Caco-2 (cell line): Measurements from ENCODE around the gene SLC25A40. TPM values are rescaled to one million over a fixed set of nuclear protein-coding genes. Genes with fewer than 3 reads are reported as not detected.
"Not testable (repeated sequence)": the region's sequence is repeated elsewhere in the genome, so short reads cannot be mapped to it uniquely, and the experiment has no call there.

Experiments
- Bru-seq: library from RNA; stranded (reverse); fragments of 400-500 nt; gene quantifications from one replicate; lab custom pipeline; 2021; lab: Mats Ljungman, UMichigan
- BruChase-seq, 2 experiments: library from RNA; stranded (reverse); fragments of 400-500 nt; gene quantifications; one replicate each; lab custom pipeline; 2021; lab: Mats Ljungman, UMichigan
- BruUV-seq: library from RNA; stranded (reverse); fragments of 400-500 nt; replicated peaks from 2 replicates; lab custom pipeline; 2021; lab: Mats Ljungman, UMichigan
- CTCF ChIA-PET: fragments of 300-600 bp; sonication (Branson Sonifier 250); formaldehyde crosslinking; loops from one replicate; lab custom pipeline; 2022; ENCODE audit warnings: antibody characterized with exemption; lab: Charles Lee
- POLR2A ChIA-PET: fragments of 300-600 bp; sonication (Branson Sonifier 250); formaldehyde crosslinking; loops from one replicate; lab custom pipeline; 2022; ENCODE audit warnings: antibody characterized with exemption; lab: Charles Lee
- DNase-seq, 2 experiments: peaks; one replicate each; pipeline versions ENCODE4 v3.0.0 to v3.0.0-alpha.2; 2020 to 2022
- H3K27me3 ChIP-seq: replicated peaks from 2 replicates; pipeline ENCODE4 v1.6.0; 2011; ENCODE audit warnings: low read length; ENCODE audit not compliant: control insufficient read depth, insufficient read depth
- H3K36me3 ChIP-seq: 2 replicates; pipeline ENCODE4 v1.5.1; 2011; ENCODE audit warnings: low read length; ENCODE audit not compliant: control insufficient read depth, insufficient read depth
- H3K4me1 ChIP-seq: fragments of 250-450 bp; sonication (Bioruptor Pico); 2 replicates; pipeline ENCODE4 v1.5.1; 2020; ENCODE audit warnings: mild to moderate bottlenecking
- H3K4me3 ChIP-seq: 2 replicates; pipeline ENCODE4 v1.5.1; 2011; ENCODE audit warnings: low read depth, mild to moderate bottlenecking, control low read depth, low read length
- H3K9me3 ChIP-seq: fragments of 250-450 bp; sonication (Bioruptor Pico); 2 replicates; pipeline ENCODE4 v1.5.1; 2020; ENCODE audit warnings: mild to moderate bottlenecking, moderate library complexity
- H3K27ac Mint-ChIP-seq: one replicate; pipeline ENCODE4 v1.8.0; 2022; ENCODE audit warnings: mixed read lengths; ENCODE audit not compliant: unreplicated experiment
- H3K27me3 Mint-ChIP-seq: one replicate; pipeline ENCODE4 v1.8.0; 2022; ENCODE audit warnings: mixed read lengths; ENCODE audit not compliant: insufficient read depth, unreplicated experiment
- H3K36me3 Mint-ChIP-seq: one replicate; pipeline ENCODE4 v1.8.0; 2022; ENCODE audit warnings: mild to moderate bottlenecking, mixed read lengths; ENCODE audit not compliant: insufficient read depth, unreplicated experiment
- H3K4me1 Mint-ChIP-seq: one replicate; pipeline ENCODE4 v1.8.0; 2022; ENCODE audit warnings: low read depth, mixed read lengths; ENCODE audit not compliant: unreplicated experiment
- H3K4me3 Mint-ChIP-seq: one replicate; pipeline ENCODE4 v1.8.0; 2022; ENCODE audit warnings: mild to moderate bottlenecking, moderate library complexity, mixed read lengths; ENCODE audit not compliant: unreplicated experiment
- H3K9me3 Mint-ChIP-seq: one replicate; pipeline ENCODE4 v1.8.0; 2022; ENCODE audit warnings: mixed read lengths; ENCODE audit not compliant: unreplicated experiment
- intact Hi-C: fragments of 100-400 bp; cut with micrococcal nuclease; formaldehyde crosslinking; loops from one replicate; pipeline ENCODE4 v1.10.0; 2022; ENCODE audit not compliant: unreplicated experiment
- long read RNA-seq: library from polyadenylated mRNA; stranded (forward); transcript quantifications from one replicate; pipeline ENCODE4 v2.0.0, GENCODE V29; 2022
- total RNA-seq: library from RNA; stranded (reverse); gene quantifications from 2 replicates; pipeline ENCODE4 v1.2.3, GENCODE V29; 2022
- TF ChIP-seq, protein P1 (sequence below), 2 experiments: fragments of 200-600 bp in 1 of 2; IDR thresholded peaks; 1 replicate in 1 of 2; 2 replicates in 1 of 2; pipeline versions ENCODE4 v1.5.1 to v1.8.0; 2011 to 2022; ENCODE audit warnings: antibody characterized with exemption in 1 of 2, control low read depth in 1 of 2, inconsistent platforms in 1 of 2, low read depth in 1 of 2, low read length in 1 of 2, mild to moderate bottlenecking in 1 of 2, moderate library complexity in 1 of 2; ENCODE audit not compliant: insufficient read depth in 1 of 2, severe bottlenecking in 1 of 2, unreplicated experiment in 1 of 2

The SLC25A40 gene, protein sequence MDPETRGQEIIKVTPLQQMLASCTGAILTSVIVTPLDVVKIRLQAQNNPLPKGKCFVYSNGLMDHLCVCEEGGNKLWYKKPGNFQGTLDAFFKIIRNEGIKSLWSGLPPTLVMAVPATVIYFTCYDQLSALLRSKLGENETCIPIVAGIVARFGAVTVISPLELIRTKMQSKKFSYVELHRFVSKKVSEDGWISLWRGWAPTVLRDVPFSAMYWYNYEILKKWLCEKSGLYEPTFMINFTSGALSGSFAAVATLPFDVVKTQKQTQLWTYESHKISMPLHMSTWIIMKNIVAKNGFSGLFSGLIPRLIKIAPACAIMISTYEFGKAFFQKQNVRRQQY
- total RNA-seq (21.1 and 21.8 TPM in 2 replicates), Bru-seq, nascent RNA (percentile 80 among the genes with signal in this experiment), BruChase-seq, experiment 1, labeled RNA remaining after a 2-hour chase (percentile 80 among the genes with signal in this experiment), BruChase-seq, experiment 2, labeled RNA remaining after a 6-hour chase (percentile 69 among the genes with signal in this experiment)
- long read RNA-seq, full-length matches to known transcripts, result 9 of 20 reads
- long read RNA-seq, partial matches to known transcripts, result 3 of 20 reads
- long read RNA-seq, other reads (novel, unspliced or antisense), result 8 of 20 reads

DNA sequence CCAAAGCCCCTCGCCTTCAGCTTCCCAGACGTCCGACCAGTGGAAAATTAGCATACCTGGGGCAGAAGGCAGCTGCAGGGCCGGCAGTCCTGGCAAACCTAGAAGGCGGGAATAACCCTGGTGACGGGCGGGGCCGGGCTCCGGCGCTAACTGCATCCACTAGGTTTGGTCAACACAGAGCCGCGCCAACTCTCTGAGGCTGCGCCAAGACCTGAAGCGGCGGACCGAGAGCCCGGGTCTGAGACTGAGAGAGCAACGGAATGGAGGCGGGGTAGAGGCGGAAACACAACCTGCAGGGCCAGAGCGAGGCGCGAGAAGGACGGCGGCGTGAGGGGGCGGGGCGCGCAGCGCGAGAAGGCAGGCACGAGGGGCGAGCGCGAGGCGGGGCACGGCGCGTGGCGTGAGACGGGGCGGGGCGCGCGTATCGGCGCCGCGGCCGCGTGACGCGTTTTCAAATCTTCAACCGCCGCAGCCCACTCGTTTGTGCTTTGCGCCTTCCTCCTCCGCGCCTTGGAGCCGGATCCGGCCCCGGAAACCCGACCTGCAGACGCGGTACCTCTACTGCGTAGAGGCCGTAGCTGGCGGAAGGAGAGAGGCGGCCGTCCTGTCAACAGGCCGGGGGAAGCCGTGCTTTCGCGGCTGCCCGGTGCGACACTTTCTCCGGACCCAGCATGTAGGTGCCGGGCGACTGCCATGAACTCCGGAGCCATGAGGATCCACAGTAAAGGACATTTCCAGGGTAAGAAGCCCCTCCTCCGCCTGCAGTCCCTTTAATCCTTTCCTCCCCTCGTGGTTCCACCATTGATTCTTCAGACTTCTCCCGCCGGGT is at the start of gene SLC25A40, which contains the start of gene DBF4:
SLC25A40 (minus strand) TSS at position 321 of the 829 bp plus-strand sequence. CDS start 17,633 bp downstream, outside the sequence.
DBF4 (plus strand) TSS at position 454 of the 829 bp plus-strand sequence; CDS start at position 694, 240 bp downstream.
- intact Hi-C loops, result loop anchor here (1.0 to 10.0 kb wide), 5 partner anchors 58 to 724 kb away; partner anchors contain the start of genes ABCB1, ADAM22 and DMTF1

DNA sequence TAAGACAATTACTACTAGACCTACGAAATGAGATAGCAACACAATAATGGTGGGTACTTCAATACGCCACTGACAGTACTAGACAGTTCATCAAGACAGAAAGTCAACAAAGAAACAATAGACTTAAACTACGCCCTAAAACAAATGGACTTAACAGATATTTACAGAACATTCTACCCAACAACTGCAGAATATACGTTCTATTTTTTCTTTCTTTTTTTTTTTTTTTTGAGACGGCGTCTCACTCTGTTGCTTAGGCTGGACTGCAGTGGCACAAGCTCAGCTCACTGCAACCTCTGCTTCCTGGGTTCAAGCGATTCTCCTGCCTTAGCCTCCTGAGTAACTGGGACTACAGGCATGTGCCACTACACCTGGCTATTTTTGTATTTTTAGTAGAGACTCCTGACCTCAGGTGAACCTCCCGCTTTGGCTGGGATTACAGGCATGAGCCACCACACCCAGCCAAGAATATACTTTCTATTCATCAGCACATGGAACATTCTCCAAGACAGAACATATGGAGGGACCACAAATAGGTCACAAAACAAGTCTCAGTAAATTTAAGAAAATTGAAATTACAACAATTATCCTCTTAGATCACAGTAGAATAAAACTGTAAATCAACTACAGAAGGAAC is 46.7 kb upstream of the SLC25A40 start:
- H3K9me3 Mint-ChIP-seq, H3K27me3 ChIP-seq, H3K4me1 Mint-ChIP-seq, CTCF ChIA-PET, BruUV-seq, DNase-seq, intact Hi-C loops, POLR2A ChIA-PET, H3K36me3 ChIP-seq, H3K4me1 ChIP-seq, H3K27ac Mint-ChIP-seq, H3K36me3 Mint-ChIP-seq, H3K27me3 Mint-ChIP-seq, H3K4me3 ChIP-seq, H3K9me3 ChIP-seq, H3K4me3 Mint-ChIP-seq: not testable (repeated sequence)

More for the DNA sequence above, at the start of gene SLC25A40, which contains the start of gene DBF4:
- Mint-ChIP-seq H3K36me3 (peaks cover 18% of the 10 kb centered on the region), H3K27me3 (no peaks in the 10 kb centered on the region), H3K27ac (peak within 1 kb of the TSS; percentile 99), H3K4me3 (peak within 1 kb of the TSS; percentile 70), H3K4me1 (peaks cover 28% of the 10 kb centered on the region), H3K9me3 (peaks cover 9% of the 10 kb centered on the region)
- no TSS peak for BruUV-seq
- no peaks in the 10 kb centered on the region for H3K27me3 ChIP-seq
- POLR2A ChIA-PET, result interaction anchor here (0.6 kb wide), 1 partner anchor 323 kb away, joined by 3 read pairs; no protein-coding TSS in a partner anchor
- no peaks in the 10 kb centered on the region; the same call in 1 of the 2 replicates for H3K36me3 ChIP-seq
- H3K9me3 ChIP-seq, result no peaks in the 10 kb centered on the region
- TF ChIP-seq, protein P1, sequence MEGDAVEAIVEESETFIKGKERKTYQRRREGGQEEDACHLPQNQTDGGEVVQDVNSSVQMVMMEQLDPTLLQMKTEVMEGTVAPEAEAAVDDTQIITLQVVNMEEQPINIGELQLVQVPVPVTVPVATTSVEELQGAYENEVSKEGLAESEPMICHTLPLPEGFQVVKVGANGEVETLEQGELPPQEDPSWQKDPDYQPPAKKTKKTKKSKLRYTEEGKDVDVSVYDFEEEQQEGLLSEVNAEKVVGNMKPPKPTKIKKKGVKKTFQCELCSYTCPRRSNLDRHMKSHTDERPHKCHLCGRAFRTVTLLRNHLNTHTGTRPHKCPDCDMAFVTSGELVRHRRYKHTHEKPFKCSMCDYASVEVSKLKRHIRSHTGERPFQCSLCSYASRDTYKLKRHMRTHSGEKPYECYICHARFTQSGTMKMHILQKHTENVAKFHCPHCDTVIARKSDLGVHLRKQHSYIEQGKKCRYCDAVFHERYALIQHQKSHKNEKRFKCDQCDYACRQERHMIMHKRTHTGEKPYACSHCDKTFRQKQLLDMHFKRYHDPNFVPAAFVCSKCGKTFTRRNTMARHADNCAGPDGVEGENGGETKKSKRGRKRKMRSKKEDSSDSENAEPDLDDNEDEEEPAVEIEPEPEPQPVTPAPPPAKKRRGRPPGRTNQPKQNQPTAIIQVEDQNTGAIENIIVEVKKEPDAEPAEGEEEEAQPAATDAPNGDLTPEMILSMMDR (IDR thresholded peaks at IDR 0.05; ENCODE audit: insufficient read depth in 1 of 2, low read depth in 1 of 2, low read length in 1 of 2, severe bottlenecking in 1 of 2, unreplicated experiment in 1 of 2), result no peak
- CTCF ChIA-PET, result interaction anchor here (0.8 to 1.1 kb wide), 2 partner anchors 18 to 724 kb away, joined by 3 read pairs; partner anchors contain the start of gene DMTF1
- H3K4me3 ChIP-seq, result peak within 1 kb of the TSS; percentile 61
- peaks cover 20% of the 10 kb centered on the region for H3K4me1 ChIP-seq
- DNase-seq, result peak; percentile 98 to 99

DNA sequence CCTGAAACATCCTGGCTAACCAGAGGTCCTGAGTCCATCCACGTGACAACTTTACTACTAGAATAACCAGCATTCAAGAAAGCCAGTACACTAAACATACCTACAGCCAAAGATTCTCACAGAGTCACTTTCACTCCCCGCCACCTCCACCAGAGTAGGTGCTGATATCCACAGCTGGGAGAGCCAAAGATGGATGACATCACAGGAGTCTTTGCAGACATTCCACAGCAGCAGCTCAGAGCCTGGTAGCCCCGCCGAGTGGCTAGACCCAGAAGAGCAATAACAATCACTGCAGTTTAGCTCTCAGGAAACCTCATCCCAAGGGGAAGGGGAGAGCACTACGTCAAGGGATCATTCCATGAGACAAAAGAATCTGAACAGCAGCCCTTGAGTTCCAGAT is 44.4 kb upstream of the SLC25A40 start:
- no peak overlapping the region for H3K4me3 Mint-ChIP-seq
- Histone ChIP-seq H3K4me1 (no peaks in the 10 kb centered on the region), H3K36me3 (no peaks in the 10 kb centered on the region), H3K4me3 (no peak overlapping the region), H3K9me3 (no peaks in the 10 kb centered on the region), H3K27me3 (no peaks in the 10 kb centered on the region)
- no peaks in the 10 kb centered on the region for H3K27me3 Mint-ChIP-seq
- no peak for DNase-seq
- TF ChIP-seq, protein P1 (IDR thresholded peaks at IDR 0.05; ENCODE audit: insufficient read depth in 1 of 2, low read depth in 1 of 2, low read length in 1 of 2, severe bottlenecking in 1 of 2, unreplicated experiment in 1 of 2), result no peak
- H3K36me3 Mint-ChIP-seq, result no peaks in the 10 kb centered on the region
- H3K4me1 Mint-ChIP-seq, result no peaks in the 10 kb centered on the region
- intact Hi-C loops, result no loop called here
- POLR2A ChIA-PET, result no interaction called here
- H3K9me3 Mint-ChIP-seq, result no peaks in the 10 kb centered on the region
- CTCF ChIA-PET, result no interaction called here
- no peak overlapping the region for H3K27ac Mint-ChIP-seq
- no TSS peak for BruUV-seq
